ENCODE measurements around the gene FTO. TPM values are rescaled to one million over a fixed set of nuclear protein-coding genes. Genes with fewer than 3 reads are reported as not detected.

FTO gene
- total and polyA plus RNA-seq, 2 of the 13 experiments (the other 11 are each of a cell fraction or from before 2014, with no cell fraction given), result 41.6 to 55.8 TPM

DNA sequence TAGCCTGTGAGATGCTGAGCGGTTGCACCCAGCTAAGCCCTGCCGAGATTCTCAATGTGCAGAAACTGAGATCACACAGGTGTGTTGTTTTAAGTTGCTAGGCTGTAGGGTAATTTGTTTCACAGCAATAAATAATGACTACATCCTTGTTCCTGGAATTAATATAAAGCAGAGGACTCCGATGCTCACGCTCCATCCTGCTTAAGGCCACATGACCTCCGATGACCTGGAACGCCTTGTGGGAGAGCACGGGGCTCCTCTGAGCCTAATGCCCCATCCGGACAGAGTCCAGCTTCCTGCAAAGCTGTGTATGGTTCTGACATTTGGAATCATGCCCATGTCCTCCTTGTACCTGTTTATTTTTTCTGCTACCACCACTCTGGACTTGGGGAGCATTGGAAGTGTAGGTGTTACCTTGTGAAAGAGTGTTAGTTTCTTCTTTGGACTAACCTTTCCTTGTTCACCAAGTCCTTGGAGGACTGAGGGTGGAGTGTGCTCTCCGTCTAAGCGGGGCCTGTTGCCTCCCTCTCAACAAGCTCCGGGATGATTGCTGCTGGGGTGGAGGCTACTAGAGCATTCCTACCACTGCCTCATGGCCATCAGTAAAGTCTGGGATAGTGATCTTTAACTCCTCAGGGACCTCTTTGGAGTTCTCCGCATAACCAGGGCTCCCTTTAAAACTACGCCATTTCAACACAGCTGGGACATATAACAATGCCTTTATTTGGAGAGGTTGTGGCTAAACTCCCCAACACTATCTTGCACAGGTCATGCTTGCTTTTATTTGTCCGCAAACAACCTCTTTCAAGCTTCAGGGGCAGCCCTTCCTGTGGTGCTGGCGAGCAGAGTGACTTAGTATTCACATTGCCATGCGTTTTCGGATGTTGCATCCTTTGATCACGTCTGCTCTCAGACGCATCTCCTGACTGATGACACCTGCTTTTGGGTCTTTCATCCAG, 457.3 kb downstream of the FTO start (continued):
- TF ChIP-seq BCL3 (CRISPR knock-in tag; IDR thresholded peaks at IDR 0.05) (0 out of 2 replicates have a peak, but pooled peaks have one; percentile 42), ZNF350 (CRISPR knock-in tag; IDR thresholded peaks at IDR 0.05; ENCODE audit: borderline replicate concordance, low read depth) (peak; percentile 58; the same call in 1 of the 2 replicates), NFYC (CRISPR knock-in tag; IDR thresholded peaks at IDR 0.05) (0 out of 2 replicates have a peak, but pooled peaks have one; percentile 3), ZNF274 (CRISPR knock-in tag; IDR thresholded peaks at IDR 0.05) (no peak), CHD4 (IDR thresholded peaks at IDR 0.05; ENCODE audit: borderline replicate concordance, low read length) (no peak; the same call in 1 of the 2 replicates), GTF2F1 (IDR thresholded peaks at IDR 0.05; ENCODE audit: low read length) (no peak), MED1 (CRISPR knock-in tag; IDR thresholded peaks at IDR 0.05) (peak; percentile 94), KAT8 (CRISPR knock-in tag; IDR thresholded peaks at IDR 0.05) (peak; percentile 53; the same call in 1 of the 2 replicates), HMG20B (CRISPR knock-in tag; conservative IDR thresholded peaks at IDR 0.05) (peak; percentile 69; the same call in 1 of the 2 replicates), ZBTB3 (CRISPR knock-in tag; IDR thresholded peaks at IDR 0.05; ENCODE audit: borderline replicate concordance, low read depth) (no peak), ZBTB21 (CRISPR knock-in tag; IDR thresholded peaks at IDR 0.05) (no peak), IRX3 (CRISPR knock-in tag; IDR thresholded peaks at IDR 0.05; ENCODE audit: borderline replicate concordance, low read depth) (0 out of 2 replicates have a peak, but pooled peaks have one; percentile 75), DNMT3B (CRISPR knock-in tag; conservative IDR thresholded peaks at IDR 0.05) (0 out of 2 replicates have a peak, but pooled peaks have one; percentile 26), EEA1 (CRISPR knock-in tag; IDR thresholded peaks at IDR 0.05; ENCODE audit: borderline replicate concordance) (no peak), CC2D1A (CRISPR knock-in tag; IDR thresholded peaks at IDR 0.05) (0 out of 2 replicates have a peak, but pooled peaks have one; percentile 26), E2F2 (CRISPR knock-in tag; IDR thresholded peaks at IDR 0.05; ENCODE audit: borderline replicate concordance) (no peak), ARID5B (CRISPR knock-in tag; IDR thresholded peaks at IDR 0.05) (peak; percentile 90), ZNF292 (CRISPR knock-in tag; IDR thresholded peaks at IDR 0.05; ENCODE audit: borderline replicate concordance, low read depth) (peak; percentile 86; the same call in 1 of the 2 replicates)
